HFFc6 (cell line): Measurements from ENCODE around the gene CDK13. TPM values are rescaled to one million over a fixed set of nuclear protein-coding genes. Genes with fewer than 3 reads are reported as not detected.

Experiments used
- DNase-seq: peaks from one replicate; pipeline ENCODE4 v3.0.0-alpha.2; 2018
- H3K27ac Mint-ChIP-seq: 2 replicates; pipeline ENCODE4 v1.8.0; 2020; ENCODE audit warnings: mild to moderate bottlenecking, mixed read lengths
- H3K27me3 Mint-ChIP-seq: 2 replicates; pipeline ENCODE4 v1.8.0; 2021; ENCODE audit warnings: mild to moderate bottlenecking, moderate library complexity, mixed read lengths; ENCODE audit not compliant: insufficient read depth
- H3K36me3 Mint-ChIP-seq: 2 replicates; pipeline ENCODE4 v1.8.0; 2021; ENCODE audit warnings: low read depth, mixed read lengths
- H3K4me1 Mint-ChIP-seq: 2 replicates; pipeline ENCODE4 v1.8.0; 2020; ENCODE audit warnings: low read depth, mixed read lengths
- H3K4me3 Mint-ChIP-seq: 2 replicates; pipeline ENCODE4 v1.8.0; 2020; ENCODE audit warnings: mild to moderate bottlenecking, moderate library complexity, mixed read lengths
- H3K9me3 Mint-ChIP-seq: 2 replicates; pipeline ENCODE4 v1.8.0; 2020; ENCODE audit warnings: mild to moderate bottlenecking, mixed read lengths
- total RNA-seq, 6 experiments: library from RNA; stranded (reverse); fragmentation: NEBNext Ultra II Directional; extraction: Animal tissue kit (Norgen Biotek cat#: 25700); gene quantifications; 2 replicates in 1 of 6; 3 replicates in 5 of 6; pipeline ENCODE4 v1.2.3, GENCODE V29; 2021
- TF ChIP-seq, protein P1 (sequence below): fragments of 200-600 bp; sonication (generic); IDR thresholded peaks from 2 replicates; pipeline ENCODE4 v1.5.0; 2021; ENCODE audit warnings: antibody characterized with exemption, mild to moderate bottlenecking

The CDK13 gene
- total RNA-seq, 6 experiments from 2014 or later, result 28.8 to 31.7 (median 30.2) TPM

DNA sequence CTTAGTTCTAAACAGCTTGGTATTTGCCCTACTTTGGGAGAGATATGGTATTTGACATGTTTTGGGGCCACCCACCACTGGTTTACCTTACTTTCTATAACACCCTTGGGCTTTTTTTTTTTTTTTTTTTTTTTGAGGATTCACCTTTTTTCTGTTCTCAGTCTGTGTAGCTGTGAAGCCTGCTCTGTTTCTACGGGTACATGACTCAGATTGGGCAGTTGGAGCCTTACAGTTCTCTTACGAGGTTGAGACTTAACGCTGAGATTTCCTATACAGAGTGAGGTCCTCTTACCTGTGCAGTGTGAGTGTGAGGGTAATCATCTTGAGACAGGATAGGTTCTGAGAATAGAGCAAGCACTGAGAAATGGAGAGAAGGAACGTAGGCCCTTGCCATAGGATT is 77.5 kb downstream of the CDK13 start:
- no peak overlapping the region for H3K27ac Mint-ChIP-seq
- peaks cover 5% of the 10 kb centered on the region; the same call in 1 of the 2 replicates for H3K4me1 Mint-ChIP-seq
- H3K9me3 Mint-ChIP-seq, result no peaks in the 10 kb centered on the region
- H3K36me3 Mint-ChIP-seq, result peaks cover 17% of the 10 kb centered on the region
- TF ChIP-seq, protein P1, sequence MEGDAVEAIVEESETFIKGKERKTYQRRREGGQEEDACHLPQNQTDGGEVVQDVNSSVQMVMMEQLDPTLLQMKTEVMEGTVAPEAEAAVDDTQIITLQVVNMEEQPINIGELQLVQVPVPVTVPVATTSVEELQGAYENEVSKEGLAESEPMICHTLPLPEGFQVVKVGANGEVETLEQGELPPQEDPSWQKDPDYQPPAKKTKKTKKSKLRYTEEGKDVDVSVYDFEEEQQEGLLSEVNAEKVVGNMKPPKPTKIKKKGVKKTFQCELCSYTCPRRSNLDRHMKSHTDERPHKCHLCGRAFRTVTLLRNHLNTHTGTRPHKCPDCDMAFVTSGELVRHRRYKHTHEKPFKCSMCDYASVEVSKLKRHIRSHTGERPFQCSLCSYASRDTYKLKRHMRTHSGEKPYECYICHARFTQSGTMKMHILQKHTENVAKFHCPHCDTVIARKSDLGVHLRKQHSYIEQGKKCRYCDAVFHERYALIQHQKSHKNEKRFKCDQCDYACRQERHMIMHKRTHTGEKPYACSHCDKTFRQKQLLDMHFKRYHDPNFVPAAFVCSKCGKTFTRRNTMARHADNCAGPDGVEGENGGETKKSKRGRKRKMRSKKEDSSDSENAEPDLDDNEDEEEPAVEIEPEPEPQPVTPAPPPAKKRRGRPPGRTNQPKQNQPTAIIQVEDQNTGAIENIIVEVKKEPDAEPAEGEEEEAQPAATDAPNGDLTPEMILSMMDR, result no peak
- H3K27me3 Mint-ChIP-seq, result no peaks in the 10 kb centered on the region; the same call in 1 of the 2 replicates
- no peak for DNase-seq
- no peak overlapping the region for H3K4me3 Mint-ChIP-seq

DNA sequence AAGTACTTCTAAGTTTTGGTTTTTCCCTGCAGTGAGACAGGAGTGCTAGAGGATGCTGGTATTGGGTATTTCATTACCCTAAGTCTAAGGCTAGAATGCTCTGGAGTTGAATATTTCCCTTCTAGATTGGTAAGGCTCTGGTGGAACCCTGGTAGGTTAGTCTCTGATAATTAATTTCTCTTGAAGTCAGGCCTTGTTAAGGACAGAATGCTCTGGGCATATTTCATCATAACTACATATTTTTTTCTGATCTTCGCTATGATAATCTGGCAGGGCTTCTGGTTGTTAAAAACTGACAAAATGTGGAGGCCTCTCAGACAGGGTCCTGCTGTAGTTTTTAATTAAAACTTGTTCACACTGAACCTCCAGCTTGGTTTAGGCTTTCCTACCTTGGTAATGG is 83.8 kb downstream of the CDK13 start:
- peaks cover 9% of the 10 kb centered on the region; the same call in 1 of the 2 replicates for H3K9me3 Mint-ChIP-seq
- DNase-seq, result no peak
- no peak overlapping the region for H3K4me3 Mint-ChIP-seq
- TF ChIP-seq, protein P1, result no peak
- no peak overlapping the region; the same call in 1 of the 2 replicates for H3K27ac Mint-ChIP-seq
- no peaks in the 10 kb centered on the region; the same call in 1 of the 2 replicates for H3K27me3 Mint-ChIP-seq
- H3K36me3 Mint-ChIP-seq, result peaks cover 13% of the 10 kb centered on the region
- H3K4me1 Mint-ChIP-seq, result no peaks in the 10 kb centered on the region

DNA sequence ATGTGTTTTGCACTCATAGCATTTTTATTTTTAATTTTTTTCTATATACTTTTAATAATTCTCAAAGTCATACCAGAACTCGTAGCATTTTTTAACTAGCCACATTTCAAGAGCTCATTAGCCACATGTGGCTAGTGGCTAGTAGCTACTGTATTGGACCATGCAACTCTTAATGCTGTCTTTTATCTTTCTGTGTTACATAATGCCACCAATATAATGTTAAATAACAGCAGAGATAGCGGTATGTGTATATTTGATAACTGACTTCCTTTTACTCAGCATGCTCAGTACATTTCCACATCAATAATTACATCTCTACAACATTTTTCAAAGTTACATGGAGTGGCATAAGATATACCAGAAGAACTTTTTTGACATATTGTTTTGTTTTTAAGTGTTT is 91.4 kb downstream of the CDK13 start:
- Mint-ChIP-seq H3K27ac (no peak overlapping the region), H3K4me1 (no peaks in the 10 kb centered on the region), H3K4me3 (no peak overlapping the region), H3K9me3 (peaks cover 9% of the 10 kb centered on the region; the same call in 1 of the 2 replicates), H3K36me3 (peaks cover 7% of the 10 kb centered on the region), H3K27me3 (no peaks in the 10 kb centered on the region)
- TF ChIP-seq, protein P1, result no peak
- DNase-seq, result no peak

DNA sequence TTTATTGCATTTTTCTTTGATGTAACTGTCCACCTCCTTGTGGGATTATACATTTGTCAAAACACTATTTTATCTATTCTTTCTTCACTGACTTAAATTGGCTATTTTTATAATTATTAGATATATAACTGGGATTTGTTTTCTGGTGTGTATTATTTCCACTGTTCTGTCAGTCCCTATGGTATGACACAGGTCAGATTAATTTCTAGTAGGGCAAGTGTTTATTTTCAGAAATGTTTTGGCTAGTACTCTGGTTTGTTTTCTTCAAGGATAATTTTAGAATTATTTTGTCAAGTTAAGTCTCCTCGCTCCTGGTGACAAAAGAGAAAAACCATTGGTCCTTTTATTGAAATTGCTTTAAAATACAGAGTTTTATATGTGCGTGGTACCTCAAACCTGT is 93.1 kb downstream of the CDK13 start:
- H3K4me1 Mint-ChIP-seq, result no peaks in the 10 kb centered on the region
- no peak overlapping the region for H3K4me3 Mint-ChIP-seq
- no peaks in the 10 kb centered on the region for H3K27me3 Mint-ChIP-seq
- no peak overlapping the region for H3K27ac Mint-ChIP-seq
- DNase-seq, result no peak
- no peaks in the 10 kb centered on the region for H3K36me3 Mint-ChIP-seq
- no peaks in the 10 kb centered on the region for H3K9me3 Mint-ChIP-seq
- TF ChIP-seq, protein P1, result no peak

GRCh38 chr7:40047661-40048060 is 97.6 kb downstream of the CDK13 start:
- TF ChIP-seq, protein P1, result peak; percentile 66
- Mint-ChIP-seq H3K36me3 (no peaks in the 10 kb centered on the region), H3K4me1 (no peaks in the 10 kb centered on the region), H3K27ac (no peak overlapping the region), H3K27me3 (no peaks in the 10 kb centered on the region; the same call in 1 of the 2 replicates), H3K9me3 (no peaks in the 10 kb centered on the region), H3K4me3 (no peak overlapping the region)
- DNase-seq, result no peak

DNA sequence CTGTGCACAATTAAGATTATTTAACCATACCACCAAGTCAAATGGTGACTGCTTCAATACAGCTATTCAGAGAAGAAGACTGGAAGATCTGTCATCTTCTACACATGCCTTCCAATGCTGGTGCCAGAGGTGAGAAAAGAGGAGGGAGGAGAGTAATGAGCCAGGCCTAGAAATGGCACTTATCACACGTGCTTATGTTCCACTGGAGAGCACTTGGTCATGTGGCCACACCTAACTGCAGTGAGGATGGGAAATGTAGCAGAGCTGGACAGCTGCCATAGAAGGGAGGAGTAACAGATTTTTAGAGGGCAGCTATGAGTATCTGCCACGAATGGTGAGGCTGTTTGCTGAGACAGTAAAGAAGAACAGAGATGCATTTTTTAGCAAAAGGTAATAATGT is 107.2 kb downstream of the CDK13 start:
- peak; percentile 6 for DNase-seq
- TF ChIP-seq, protein P1, result no peak
- H3K36me3 Mint-ChIP-seq, result peaks cover 6% of the 10 kb centered on the region; the same call in 1 of the 2 replicates
- no peaks in the 10 kb centered on the region for H3K27me3 Mint-ChIP-seq
- H3K4me1 Mint-ChIP-seq, result peaks cover 16% of the 10 kb centered on the region
- no peak overlapping the region for H3K27ac Mint-ChIP-seq
- H3K4me3 Mint-ChIP-seq, result no peak overlapping the region
- H3K9me3 Mint-ChIP-seq, result no peaks in the 10 kb centered on the region
